Breast epithelium (tissue), 3 donors: ENCODE data around the gene CKAP4.

ENCODE experiments used
- POLR2A ChIP-seq: fragments of 450-650 bp; IDR thresholded peaks from one replicate; pipeline ENCODE4 v1.6.1; 2016; ENCODE audit warnings: antibody characterized with exemption, mild to moderate bottlenecking, moderate library complexity
- POLR2AphosphoS5 ChIP-seq, 3 donors: sonication (generic); formaldehyde crosslinking; IDR thresholded peaks; one replicate each; pipeline ENCODE4 v1.6.1; 2017; ENCODE audit warnings: antibody characterized with exemption in 3 of 3
- TF ChIP-seq, protein P1 (sequence below), 3 donors: fragments of 450-650 bp; IDR thresholded peaks; one replicate each; pipeline ENCODE4 v1.5.1; 2016 to 2017; ENCODE audit warnings: antibody characterized with exemption in 3 of 3, mild to moderate bottlenecking in 3 of 3, moderate library complexity in 3 of 3

DNA sequence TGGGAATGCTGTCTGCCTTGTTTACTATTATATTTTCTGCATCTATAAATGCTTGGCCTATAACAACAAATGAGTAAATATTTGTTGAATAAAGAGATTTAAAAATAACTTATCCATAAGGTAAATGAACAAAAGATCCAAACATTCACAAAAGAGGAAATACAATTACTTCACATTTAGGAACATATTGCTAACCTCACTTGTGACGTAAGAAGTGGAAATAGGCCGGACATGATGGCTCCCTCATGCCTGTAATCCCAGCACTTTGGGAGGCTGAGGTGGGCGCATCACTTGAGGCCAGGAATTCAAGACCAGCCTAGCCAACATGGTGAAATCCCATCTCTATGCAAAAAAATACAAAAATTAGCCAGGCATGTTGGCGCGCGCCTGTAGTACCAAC, 25.7 kb upstream of the CKAP4 start:
- TF ChIP-seq, protein P1, sequence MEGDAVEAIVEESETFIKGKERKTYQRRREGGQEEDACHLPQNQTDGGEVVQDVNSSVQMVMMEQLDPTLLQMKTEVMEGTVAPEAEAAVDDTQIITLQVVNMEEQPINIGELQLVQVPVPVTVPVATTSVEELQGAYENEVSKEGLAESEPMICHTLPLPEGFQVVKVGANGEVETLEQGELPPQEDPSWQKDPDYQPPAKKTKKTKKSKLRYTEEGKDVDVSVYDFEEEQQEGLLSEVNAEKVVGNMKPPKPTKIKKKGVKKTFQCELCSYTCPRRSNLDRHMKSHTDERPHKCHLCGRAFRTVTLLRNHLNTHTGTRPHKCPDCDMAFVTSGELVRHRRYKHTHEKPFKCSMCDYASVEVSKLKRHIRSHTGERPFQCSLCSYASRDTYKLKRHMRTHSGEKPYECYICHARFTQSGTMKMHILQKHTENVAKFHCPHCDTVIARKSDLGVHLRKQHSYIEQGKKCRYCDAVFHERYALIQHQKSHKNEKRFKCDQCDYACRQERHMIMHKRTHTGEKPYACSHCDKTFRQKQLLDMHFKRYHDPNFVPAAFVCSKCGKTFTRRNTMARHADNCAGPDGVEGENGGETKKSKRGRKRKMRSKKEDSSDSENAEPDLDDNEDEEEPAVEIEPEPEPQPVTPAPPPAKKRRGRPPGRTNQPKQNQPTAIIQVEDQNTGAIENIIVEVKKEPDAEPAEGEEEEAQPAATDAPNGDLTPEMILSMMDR (IDR thresholded peaks at IDR 0.05) = no peak
- TF ChIP-seq POLR2A = no peak
- no peak for TF ChIP-seq POLR2AphosphoS5 (IDR thresholded peaks at IDR 0.05)
